Suprapubic skin (tissue), 4 donors: ENCODE data around the gene SMYD3. TPM values are rescaled to one million over a fixed set of nuclear protein-coding genes. Genes with fewer than 3 reads are reported as not detected.

Experiments used
- DNase-seq, 2 donors: peaks; one replicate each; pipeline ENCODE4 v3.0.0-alpha.2; 2019; ENCODE audit warnings: low spot score in 2 of 2
- H3K27ac ChIP-seq: fragments of 200-600 bp; sonication (generic); one replicate; pipeline ENCODE4 v1.5.1; 2019
- H3K27me3 ChIP-seq: fragments of 200-600 bp; sonication (generic); one replicate; pipeline ENCODE4 v1.5.1; 2019
- H3K36me3 ChIP-seq: fragments of 200-600 bp; sonication (generic); one replicate; pipeline ENCODE4 v1.5.1; 2019
- H3K4me1 ChIP-seq: fragments of 200-600 bp; sonication (generic); one replicate; pipeline ENCODE4 v1.5.1; 2019
- H3K4me3 ChIP-seq: fragments of 200-600 bp; sonication (generic); one replicate; pipeline ENCODE4 v1.5.1; 2019; ENCODE audit warnings: mild to moderate bottlenecking
- H3K9me3 ChIP-seq: fragments of 200-600 bp; sonication (generic); one replicate; pipeline ENCODE4 v1.5.1; 2019
- CTCF ChIP-seq, 2 donors: fragments of 200-600 bp in 1 of 2; fragments of 450-650 bp in 1 of 2; sonication (generic) in 1 of 2; IDR thresholded peaks; one replicate each; pipeline ENCODE4 v1.5.1; 2016 to 2019; ENCODE audit warnings: antibody characterized with exemption in 2 of 2, mild to moderate bottlenecking in 1 of 2, moderate library complexity in 1 of 2
- EP300 ChIP-seq: sonication (generic); formaldehyde crosslinking; IDR thresholded peaks from one replicate; pipeline ENCODE4 v1.6.1; 2017; ENCODE audit warnings: antibody characterized with exemption
- POLR2A ChIP-seq, 2 donors: fragments of 450-650 bp; IDR thresholded peaks; one replicate each; pipeline ENCODE4 v1.6.1; 2017; ENCODE audit warnings: antibody characterized with exemption in 2 of 2, mild to moderate bottlenecking in 2 of 2, moderate library complexity in 2 of 2
- POLR2AphosphoS5 ChIP-seq, 3 donors: sonication (generic); formaldehyde crosslinking; IDR thresholded peaks; one replicate each; pipeline ENCODE4 v1.6.1; 2017; ENCODE audit warnings: antibody characterized with exemption in 3 of 3
- WGBS: methylation state at CpG from one replicate; pipeline ENCODE4 v1.1.5; 2018; 5-methylcytosine and 5-hydroxymethylcytosine counted together
- total RNA-seq, 4 donors: library from RNA; depleted of rRNA; stranded (reverse); fragments of >200 nt; gene quantifications; one replicate each; pipeline ENCODE4 v1.1.0, GENCODE V29; 2016

The SMYD3 gene
- total RNA-seq, 4 donors from 2014 or later = 14.5 to 33.6 (median 18.9) TPM

GRCh38 chr1:245988393-245989078 is 518.5 kb downstream of the SMYD3 start:
- peaks cover 15% of the 10 kb centered on the region for H3K4me1 ChIP-seq
- no peak overlapping the region for H3K27ac ChIP-seq
- WGBS = 89% methylated on average over 9 of the region's 9 CpGs
- H3K27me3 ChIP-seq = no peaks in the 10 kb centered on the region
- no peaks in the 10 kb centered on the region for H3K9me3 ChIP-seq
- DNase-seq = no peak
- H3K4me3 ChIP-seq = no peak overlapping the region
- TF ChIP-seq EP300 (no peak), POLR2A (IDR thresholded peaks at IDR 0.05) (no peak), POLR2AphosphoS5 (IDR thresholded peaks at IDR 0.05) (no peak), CTCF (IDR thresholded peaks at IDR 0.05) (no peak)
- H3K36me3 ChIP-seq = no peaks in the 10 kb centered on the region

- no peaks in the 10 kb centered on the region for H3K36me3 ChIP-seq
- no peak for TF ChIP-seq CTCF (IDR thresholded peaks at IDR 0.05)
- TF ChIP-seq EP300 = no peak
- TF ChIP-seq POLR2A (IDR thresholded peaks at IDR 0.05) = no peak
- no peak for TF ChIP-seq POLR2AphosphoS5 (IDR thresholded peaks at IDR 0.05)
Measured at GRCh38 chr1:245987997-245988392, 519.1 kb downstream of the SMYD3 start.

GRCh38 chr1:245987577-245987976 is 519.5 kb downstream of the SMYD3 start:
- WGBS = 88% methylated on average over 6 of the region's 6 CpGs
- DNase-seq = no peak
- H3K36me3 ChIP-seq = no peaks in the 10 kb centered on the region
- no peaks in the 10 kb centered on the region for H3K9me3 ChIP-seq
- no peak for TF ChIP-seq POLR2A (IDR thresholded peaks at IDR 0.05)
- no peak for TF ChIP-seq EP300
- no peak for TF ChIP-seq POLR2AphosphoS5 (IDR thresholded peaks at IDR 0.05)
- TF ChIP-seq CTCF (IDR thresholded peaks at IDR 0.05) = no peak
- no peak overlapping the region for H3K4me3 ChIP-seq
- H3K27me3 ChIP-seq = no peaks in the 10 kb centered on the region
- H3K27ac ChIP-seq = no peak overlapping the region
- H3K4me1 ChIP-seq = peaks cover 15% of the 10 kb centered on the region

More at GRCh38 chr1:245987997-245988392, 519.1 kb downstream of the SMYD3 start:
- no peaks in the 10 kb centered on the region for H3K27me3 ChIP-seq
- H3K27ac ChIP-seq = no peak overlapping the region
- H3K9me3 ChIP-seq = no peaks in the 10 kb centered on the region
- 85% methylated on average over 6 of the region's 6 CpGs for WGBS
- H3K4me1 ChIP-seq = peaks cover 15% of the 10 kb centered on the region
- H3K4me3 ChIP-seq = no peak overlapping the region
- DNase-seq = no peak

GRCh38 chr1:245987219-245987545 is 519.9 kb downstream of the SMYD3 start:
- 32% methylated on average over 2 of the region's 2 CpGs for WGBS
- H3K4me3 ChIP-seq = no peak overlapping the region
- H3K27me3 ChIP-seq = no peaks in the 10 kb centered on the region
- peaks cover 15% of the 10 kb centered on the region for H3K4me1 ChIP-seq
- H3K36me3 ChIP-seq = no peaks in the 10 kb centered on the region
- TF ChIP-seq POLR2AphosphoS5 (IDR thresholded peaks at IDR 0.05) = no peak
- TF ChIP-seq POLR2A (IDR thresholded peaks at IDR 0.05) = no peak
- TF ChIP-seq EP300 = no peak
- no peak for TF ChIP-seq CTCF (IDR thresholded peaks at IDR 0.05)
- no peak for DNase-seq
- no peaks in the 10 kb centered on the region for H3K9me3 ChIP-seq
- no peak overlapping the region for H3K27ac ChIP-seq

GRCh38 chr1:245986404-245987218 is 520.5 kb downstream of the SMYD3 start:
- no peak overlapping the region for H3K4me3 ChIP-seq
- DNase-seq = no peak
- H3K9me3 ChIP-seq = no peaks in the 10 kb centered on the region
- no peaks in the 10 kb centered on the region for H3K36me3 ChIP-seq
- peaks cover 15% of the 10 kb centered on the region for H3K4me1 ChIP-seq
- H3K27me3 ChIP-seq = no peaks in the 10 kb centered on the region
- 25% methylated on average over 12 of the region's 12 CpGs for WGBS
- no peak overlapping the region for H3K27ac ChIP-seq
- no peak for TF ChIP-seq EP300
- TF ChIP-seq POLR2AphosphoS5 (IDR thresholded peaks at IDR 0.05) = no peak
- TF ChIP-seq POLR2A (IDR thresholded peaks at IDR 0.05) = no peak
- no peak for TF ChIP-seq CTCF (IDR thresholded peaks at IDR 0.05)
